Measurements from ENCODE around the gene MANSC1. TPM values are rescaled to one million over a fixed set of nuclear protein-coding genes. Genes with fewer than 3 reads are reported as not detected.

The MANSC1 gene
- total and polyA plus RNA-seq, 9 of the 15 experiments (the other 6 are each of a cell fraction or from before 2014, with no cell fraction given): 0.76 to 8.6 (median 3.1) TPM

- FAIRE-seq (peak; percentile 56), ATAC-seq (no peak), DNase-seq (ENCODE audit: extremely low read depth in 1 of 4, low spot score in 3 of 4) (peak in 1 of 4 experiments; percentile 13)
- WGBS (ENCODE audit: insufficient coverage, low coverage, missing lambda C conversion rate): 47% methylated on average over 3 of the region's 3 CpGs
- CTCF ChIA-PET (ENCODE audit: low intra/inter-chr PET ratio): no interaction called here
- Histone ChIP-seq H3K4me1 (replicated peaks in 1 of 2; ENCODE audit: control insufficient read depth in 2 of 2, insufficient read depth in 2 of 2, low read length in 2 of 2) (peaks cover 3 to 18% of the 10 kb centered on the region in 2 experiments; a peak in 3 of 5 replicates), H3K79me2 (ENCODE audit: control insufficient read depth, insufficient read depth, low read length) (no peaks in the 10 kb centered on the region; the same call in 2 of the 3 replicates), H4K20me1 (replicated peaks; ENCODE audit: control insufficient read depth, insufficient read depth, low read length) (no peaks in the 10 kb centered on the region), H3K9ac (ENCODE audit: insufficient read depth in 1 of 2, low read depth in 2 of 2, low read length in 2 of 2) (no peak overlapping the region), H2AFZ (ENCODE audit: low read depth, low read length) (peak overlapping the region; percentile 17; the same call in 1 of the 2 replicates), H3K4me3 (no peak overlapping the region), H3K36me3 (ENCODE audit: control insufficient read depth, insufficient read depth, low read length) (0 out of 3 replicates have a peak, but pooled peaks cover 2% of the 10 kb centered on the region), H3K9me1 (ENCODE audit: control insufficient read depth, insufficient read depth, low read length) (no peaks in the 10 kb centered on the region), H3K27ac (ENCODE audit: extremely low read depth, low read depth, low read length) (no peak overlapping the region), H3K4me2 (ENCODE audit: insufficient read depth, low read length) (no peak overlapping the region), H3K27me3 (ENCODE audit: control insufficient read depth in 2 of 2, insufficient read depth in 2 of 2, low read length in 2 of 2) (no peaks in the 10 kb centered on the region), H3K9me3 (replicated peaks; ENCODE audit: control insufficient read depth, insufficient read depth, low read depth, low read length) (no peaks in the 10 kb centered on the region)
- BruUV-seq (replicated peaks): no TSS peak
- in situ Hi-C loops (cut with MboI): no loop called here
- POLR2A ChIA-PET: interaction anchor here (0.6 to 0.9 kb wide), 2 partner anchors 30 to 416 kb away, joined by 3 to 6 read pairs; partner anchors contain the start of gene BORCS5
- TF ChIP-seq ZNF592 (IDR thresholded peaks at IDR 0.05) (peak; percentile 36; the same call in 1 of the 2 replicates), NFIC (IDR thresholded peaks at IDR 0.05) (no peak), MNT (conservative IDR thresholded peaks at IDR 0.05) (peak in 1 of 2 experiments; percentile 26; a peak in 2 of 4 replicates), SIN3A (IDR thresholded peaks at IDR 0.05; ENCODE audit: borderline replicate concordance in 2 of 2, control insufficient read depth in 1 of 2, low read depth in 2 of 2, low read length in 2 of 2) (no peak), FOSL1 (tag; conservative IDR thresholded peaks at IDR 0.05) (0 out of 2 replicates have a peak, but pooled peaks have one; percentile 30), FOXJ2 (tag; IDR thresholded peaks at IDR 0.05) (no peak), GATA2 (CRISPR knock-in tag; IDR thresholded peaks at IDR 0.05) (no peak)
- intact Hi-C loops (cut with micrococcal nuclease): loop anchor here (10.0 kb wide), 1 partner anchor 107 kb away; no protein-coding TSS in a partner anchor
Observed at GRCh38 chr12:12387501-12387900, 37.5 kb upstream of the MANSC1 start.

Measured in K562 (cell line).